Panc1 (cell line): ENCODE measurements around the gene SIK3. TPM values are rescaled to one million over a fixed set of nuclear protein-coding genes. Genes with fewer than 3 reads are reported as not detected.

ENCODE experiments used
- ATAC-seq: fragments of 200-7000 bp; cut with Tn5 transposase; 2 replicates; pipeline ENCODE4 v1.9.1; 2020; ENCODE audit warnings: mild to moderate bottlenecking, moderate library complexity
- BruUV-seq: library from RNA; stranded (reverse); fragments of 400-500 nt; replicated peaks from 2 replicates; lab custom pipeline; 2021; lab: Mats Ljungman, UMichigan
- CTCF ChIA-PET: fragments of 300-600 bp; sonication (Branson Sonifier 250); formaldehyde crosslinking; loops from one replicate; lab custom pipeline; 2022; ENCODE audit warnings: antibody characterized with exemption; lab: Charles Lee
- POLR2A ChIA-PET: fragments of 300-600 bp; sonication (Branson Sonifier 250); formaldehyde crosslinking; loops from one replicate; lab custom pipeline; 2022; ENCODE audit warnings: antibody characterized with exemption; lab: Charles Lee
- DNase-seq: peaks from one replicate; pipeline ENCODE4 v3.0.0-alpha.2; 2010; ENCODE audit warnings: low read depth, low spot score
- H3K27ac ChIP-seq: 2 replicates; pipeline ENCODE4 v1.5.1; 2011; ENCODE audit warnings: mild to moderate bottlenecking, low read length, inconsistent platforms
- H3K27me3 ChIP-seq: fragments of 200-500 bp; sonication (Bioruptor generic); 2 replicates; pipeline ENCODE4 v1.6.0; 2014; ENCODE audit warnings: low read length, inconsistent platforms; ENCODE audit not compliant: control insufficient read depth, insufficient read depth
- H3K36me3 ChIP-seq: fragments of 200-500 bp; sonication (Bioruptor generic); 2 replicates; pipeline ENCODE4 v1.5.1; 2014; ENCODE audit warnings: inconsistent platforms, mild to moderate bottlenecking, low read length, moderate library complexity; ENCODE audit not compliant: control insufficient read depth, insufficient read depth
- H3K4me1 ChIP-seq: 2 replicates; pipeline ENCODE4 v1.5.1; 2011; ENCODE audit warnings: inconsistent platforms, mild to moderate bottlenecking, low read length, moderate library complexity; ENCODE audit not compliant: control insufficient read depth, insufficient read depth
- H3K4me3 ChIP-seq, 2 experiments: 2 replicates each; pipeline ENCODE4 v1.5.1; 2011 to 2012; ENCODE audit warnings: low read depth in 2 of 2, low read length in 2 of 2, mild to moderate bottlenecking in 2 of 2, inconsistent platforms in 1 of 2, moderate library complexity in 1 of 2
- H3K9me3 ChIP-seq: fragments of 200-500 bp; sonication (Bioruptor generic); 2 replicates; pipeline ENCODE4 v1.5.1; 2014; ENCODE audit warnings: low read depth, mild to moderate bottlenecking, inconsistent platforms, low read length, moderate library complexity; ENCODE audit not compliant: control insufficient read depth, insufficient read depth
- POLR2AphosphoS5 ChIP-seq: IDR thresholded peaks from 2 replicates; pipeline ENCODE4 v1.6.1; 2012; ENCODE audit warnings: mild to moderate bottlenecking, low read depth, low read length, moderate library complexity
- REST ChIP-seq, 2 experiments: IDR thresholded peaks; 2 replicates each; pipeline ENCODE4 v1.6.1; 2011 to 2012; ENCODE audit warnings: low read depth in 2 of 2, control low read depth in 1 of 2, low read length in 1 of 2, mild to moderate bottlenecking in 1 of 2, moderate library complexity in 1 of 2; ENCODE audit not compliant: insufficient read depth in 1 of 2
- SIN3A ChIP-seq: IDR thresholded peaks from 2 replicates; pipeline ENCODE4 v1.6.1; 2012; ENCODE audit warnings: low read depth, mild to moderate bottlenecking, low read length, moderate library complexity, borderline replicate concordance; ENCODE audit not compliant: insufficient read depth
- TCF7L2 ChIP-seq: IDR thresholded peaks from 2 replicates; pipeline ENCODE4 v1.6.1; 2011; ENCODE audit warnings: mild to moderate bottlenecking, low read depth, low read length, inconsistent platforms
- in situ Hi-C: cut with HindIII; loops from 2 replicates; pipeline ENCODE4 v1.10.0; 2016; ENCODE audit warnings: low sequenced_read_pairs, low pct_unique_long_range_greater_than_20kb
- intact Hi-C: fragments of 100-400 bp; cut with micrococcal nuclease; formaldehyde crosslinking; loops from one replicate; pipeline ENCODE4 v1.10.0; 2022; ENCODE audit not compliant: unreplicated experiment
- total RNA-seq: library from RNA; stranded (reverse); gene quantifications from one replicate; pipeline ENCODE4 v1.2.1, GENCODE V29; 2021; ENCODE audit not compliant: unreplicated experiment
- TF ChIP-seq, protein P1 (sequence below): fragments of 450-650 bp; IDR thresholded peaks from 2 replicates; pipeline ENCODE4 v1.5.1; 2017; ENCODE audit warnings: mild to moderate bottlenecking

Gene SIK3
- total RNA-seq, 1 experiment from 2014 or later, result 39.7 TPM

GRCh38 chr11:116811194-116811593 is 287.0 kb downstream of the SIK3 start:
- ChIA-PET CTCF (no interaction called here), POLR2A (no interaction called here)
- ATAC-seq, result 0 out of 2 replicates have a peak, but pooled peaks have one; percentile 6
- H3K4me1 ChIP-seq, result no peaks in the 10 kb centered on the region
- no peak for DNase-seq
- TF ChIP-seq REST (IDR thresholded peaks at IDR 0.05; ENCODE audit: insufficient read depth in 1 of 2, low read depth in 2 of 2, low read length in 1 of 2) (no peak), POLR2AphosphoS5 (no peak), TCF7L2 (no peak), SIN3A (no peak)
- TF ChIP-seq, protein P1, sequence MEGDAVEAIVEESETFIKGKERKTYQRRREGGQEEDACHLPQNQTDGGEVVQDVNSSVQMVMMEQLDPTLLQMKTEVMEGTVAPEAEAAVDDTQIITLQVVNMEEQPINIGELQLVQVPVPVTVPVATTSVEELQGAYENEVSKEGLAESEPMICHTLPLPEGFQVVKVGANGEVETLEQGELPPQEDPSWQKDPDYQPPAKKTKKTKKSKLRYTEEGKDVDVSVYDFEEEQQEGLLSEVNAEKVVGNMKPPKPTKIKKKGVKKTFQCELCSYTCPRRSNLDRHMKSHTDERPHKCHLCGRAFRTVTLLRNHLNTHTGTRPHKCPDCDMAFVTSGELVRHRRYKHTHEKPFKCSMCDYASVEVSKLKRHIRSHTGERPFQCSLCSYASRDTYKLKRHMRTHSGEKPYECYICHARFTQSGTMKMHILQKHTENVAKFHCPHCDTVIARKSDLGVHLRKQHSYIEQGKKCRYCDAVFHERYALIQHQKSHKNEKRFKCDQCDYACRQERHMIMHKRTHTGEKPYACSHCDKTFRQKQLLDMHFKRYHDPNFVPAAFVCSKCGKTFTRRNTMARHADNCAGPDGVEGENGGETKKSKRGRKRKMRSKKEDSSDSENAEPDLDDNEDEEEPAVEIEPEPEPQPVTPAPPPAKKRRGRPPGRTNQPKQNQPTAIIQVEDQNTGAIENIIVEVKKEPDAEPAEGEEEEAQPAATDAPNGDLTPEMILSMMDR, result no peak
- no peaks in the 10 kb centered on the region for H3K9me3 ChIP-seq
- no peak overlapping the region for H3K27ac ChIP-seq
- H3K27me3 ChIP-seq, result no peaks in the 10 kb centered on the region
- H3K36me3 ChIP-seq, result no peaks in the 10 kb centered on the region
- in situ Hi-C loops, result no loop called here
- intact Hi-C loops, result no loop called here
- BruUV-seq, result no TSS peak
- no peak overlapping the region for H3K4me3 ChIP-seq

- TF ChIP-seq, protein P1, result no peak
- TF ChIP-seq SIN3A (no peak), POLR2AphosphoS5 (no peak), REST (IDR thresholded peaks at IDR 0.05; ENCODE audit: insufficient read depth in 1 of 2, low read depth in 2 of 2, low read length in 1 of 2) (no peak), TCF7L2 (no peak)
- no TSS peak for BruUV-seq
- intact Hi-C loops (no loop called here), in situ Hi-C loops (no loop called here)
- H3K27me3 ChIP-seq, result no peaks in the 10 kb centered on the region
- ChIA-PET POLR2A (no interaction called here), CTCF (no interaction called here)
- H3K4me1 ChIP-seq, result no peaks in the 10 kb centered on the region
- no peak for DNase-seq
- no peak overlapping the region for H3K27ac ChIP-seq
- ATAC-seq, result no peak
- H3K4me3 ChIP-seq, result no peak overlapping the region
- H3K36me3 ChIP-seq, result no peaks in the 10 kb centered on the region
- H3K9me3 ChIP-seq, result no peaks in the 10 kb centered on the region
Measured at GRCh38 chr11:116808262-116809175, 289.7 kb downstream of the SIK3 start.
